Smooth muscle cell (in vitro differentiated cells): ENCODE data around the gene ITGB2. TPM values are rescaled to one million over a fixed set of nuclear protein-coding genes. Genes with fewer than 3 reads are reported as not detected.

Experiments used
- DNase-seq: peaks from one replicate; lab custom pipeline; 2025; ENCODE audit not compliant: unreplicated experiment; lab: John Stamatoyannopoulos, UW
- H2AFZ ChIP-seq: fragments of 200-600 bp; sonication (generic); 2 replicates; pipeline ENCODE4 v1.6.0; 2016; ENCODE audit warnings: antibody characterized with exemption, low read depth, mild to moderate bottlenecking
- H3F3A ChIP-seq: fragments of 200-600 bp; sonication (generic); 2 replicates; pipeline ENCODE4 v1.6.0; 2017; ENCODE audit warnings: antibody characterized with exemption, low read depth
- H3K27ac ChIP-seq: fragments of 200-600 bp; sonication (generic); 2 replicates; pipeline ENCODE4 v1.5.1; 2016; ENCODE audit warnings: low read depth, mild to moderate bottlenecking
- H3K27me3 ChIP-seq: fragments of 200-600 bp; sonication (generic); 2 replicates; pipeline ENCODE4 v1.6.1; 2016; ENCODE audit warnings: low read depth, mild to moderate bottlenecking
- H3K36me3 ChIP-seq: fragments of 200-600 bp; sonication (generic); 2 replicates; pipeline ENCODE4 v1.5.1; 2016; ENCODE audit warnings: low read depth
- H3K4me1 ChIP-seq: fragments of 200-600 bp; sonication (generic); 2 replicates; pipeline ENCODE4 v1.5.1; 2016; ENCODE audit warnings: low read depth
- H3K4me2 ChIP-seq: fragments of 200-600 bp; sonication (generic); 2 replicates; pipeline ENCODE4 v1.6.0; 2016; ENCODE audit warnings: mild to moderate bottlenecking
- H3K4me3 ChIP-seq: fragments of 200-600 bp; sonication (generic); 2 replicates; pipeline ENCODE4 v1.5.1; 2016; ENCODE audit warnings: mild to moderate bottlenecking
- H3K79me2 ChIP-seq: fragments of 200-600 bp; sonication (generic); 2 replicates; pipeline ENCODE4 v1.6.0; 2016; ENCODE audit warnings: low read depth, mild to moderate bottlenecking
- H3K9ac ChIP-seq: fragments of 200-600 bp; sonication (generic); 2 replicates; pipeline ENCODE4 v1.6.0; 2016; ENCODE audit warnings: low read depth
- H3K9me3 ChIP-seq: fragments of 200-600 bp; sonication (generic); replicated peaks from 2 replicates; pipeline ENCODE4 v1.5.1; 2016; ENCODE audit warnings: low read depth
- H4K20me1 ChIP-seq: fragments of 200-600 bp; sonication (generic); 2 replicates; pipeline ENCODE4 v1.6.0; 2016; ENCODE audit warnings: low read depth
- CTCF ChIP-seq: fragments of 200-600 bp; sonication (generic); IDR thresholded peaks from 2 replicates; pipeline ENCODE4 v1.5.1; 2017; ENCODE audit warnings: borderline replicate concordance, mild to moderate bottlenecking, antibody characterized with exemption; ENCODE audit not compliant: insufficient read depth, poor library complexity, severe bottlenecking
- WGBS: methylation state at CpG from one replicate; pipeline ENCODE4 v1.1.7; 2016; ENCODE audit warnings: low lambda C conversion rate; 5-methylcytosine and 5-hydroxymethylcytosine counted together
- polyA plus RNA-seq: library from polyadenylated mRNA; unstranded; fragments of >200 nt; fragmentation: Nextera tagmentation; extraction: Ambion mirVana; gene quantifications from 2 replicates; pipeline ENCODE4 v1.2.1, GENCODE V29; 2016
- total RNA-seq: library from RNA; depleted of rRNA; stranded (reverse); fragments of >200 nt; gene quantifications from 2 replicates; pipeline ENCODE4 v1.2.3, GENCODE V29; 2014

Gene ITGB2
- total and polyA plus RNA-seq, 2 experiments from 2014 or later: 0.18 to 0.86 TPM

- no peaks in the 10 kb centered on the region for H3K9me3 ChIP-seq
- H3F3A ChIP-seq: no peaks in the 10 kb centered on the region
- H3K4me2 ChIP-seq: no peak overlapping the region
- H3K36me3 ChIP-seq: no peaks in the 10 kb centered on the region
- 93% methylated on average over 20 of the region's 21 CpGs for WGBS
- DNase-seq: no peak
- no peak overlapping the region for H3K4me3 ChIP-seq
- H3K4me1 ChIP-seq: peaks cover 9% of the 10 kb centered on the region
- H3K27me3 ChIP-seq: no peaks in the 10 kb centered on the region
- no peak for TF ChIP-seq CTCF
- no peak overlapping the region for H2AFZ ChIP-seq
- no peaks in the 10 kb centered on the region for H3K79me2 ChIP-seq
- H3K9ac ChIP-seq: no peak overlapping the region
- H3K27ac ChIP-seq: no peak overlapping the region
- no peaks in the 10 kb centered on the region for H4K20me1 ChIP-seq
These were observed 11.8 kb downstream of the ITGB2 start for GRCh38 chr21:44908908-44909307.

- no peak for TF ChIP-seq CTCF
- Histone ChIP-seq H3K4me2 (peak overlapping the region; percentile 55), H3K79me2 (no peaks in the 10 kb centered on the region), H3K36me3 (no peaks in the 10 kb centered on the region), H4K20me1 (no peaks in the 10 kb centered on the region), H3F3A (no peaks in the 10 kb centered on the region), H3K27ac (no peak overlapping the region), H3K4me3 (no peak overlapping the region), H2AFZ (no peak overlapping the region), H3K9ac (no peak overlapping the region), H3K4me1 (peaks cover 9% of the 10 kb centered on the region), H3K9me3 (no peaks in the 10 kb centered on the region), H3K27me3 (no peaks in the 10 kb centered on the region)
- 59% methylated on average over 25 of the region's 25 CpGs for WGBS
- DNase-seq: no peak
These were observed 12.5 kb downstream of the ITGB2 start for GRCh38 chr21:44907966-44908895.

- Histone ChIP-seq H3F3A (no peaks in the 10 kb centered on the region), H3K27ac (no peak overlapping the region), H3K36me3 (no peaks in the 10 kb centered on the region), H4K20me1 (no peaks in the 10 kb centered on the region), H3K79me2 (no peaks in the 10 kb centered on the region), H3K4me3 (no peak overlapping the region), H3K9ac (no peak overlapping the region), H3K4me2 (no peak overlapping the region), H2AFZ (no peak overlapping the region), H3K9me3 (no peaks in the 10 kb centered on the region), H3K27me3 (no peaks in the 10 kb centered on the region), H3K4me1 (peaks cover 9% of the 10 kb centered on the region)
- no peak for TF ChIP-seq CTCF
- WGBS: 62% methylated on average over 12 of the region's 16 CpGs
- DNase-seq: no peak
These were observed 13.3 kb downstream of the ITGB2 start for GRCh38 chr21:44907225-44907965.
